Fibroblast of pulmonary artery (primary cell): Measurements from ENCODE around the gene EBNA1BP2.

ENCODE experiments used
- DNase-seq: peaks from one replicate; pipeline ENCODE4 v3.0.0-alpha.2; 2010; ENCODE audit warnings: low read depth
- H3K4me3 ChIP-seq: replicated peaks from 2 replicates; pipeline ENCODE4 v1.5.1; 2011; ENCODE audit warnings: low read depth, mild to moderate bottlenecking, control low read depth, low read length, moderate library complexity
- TF ChIP-seq, protein P1 (sequence below): IDR thresholded peaks from 2 replicates; pipeline ENCODE4 v1.5.1; 2011; ENCODE audit warnings: mild to moderate bottlenecking, control low read depth, low read length, inconsistent platforms; ENCODE audit errors: missing control alignments

The EBNA1BP2 gene

DNA sequence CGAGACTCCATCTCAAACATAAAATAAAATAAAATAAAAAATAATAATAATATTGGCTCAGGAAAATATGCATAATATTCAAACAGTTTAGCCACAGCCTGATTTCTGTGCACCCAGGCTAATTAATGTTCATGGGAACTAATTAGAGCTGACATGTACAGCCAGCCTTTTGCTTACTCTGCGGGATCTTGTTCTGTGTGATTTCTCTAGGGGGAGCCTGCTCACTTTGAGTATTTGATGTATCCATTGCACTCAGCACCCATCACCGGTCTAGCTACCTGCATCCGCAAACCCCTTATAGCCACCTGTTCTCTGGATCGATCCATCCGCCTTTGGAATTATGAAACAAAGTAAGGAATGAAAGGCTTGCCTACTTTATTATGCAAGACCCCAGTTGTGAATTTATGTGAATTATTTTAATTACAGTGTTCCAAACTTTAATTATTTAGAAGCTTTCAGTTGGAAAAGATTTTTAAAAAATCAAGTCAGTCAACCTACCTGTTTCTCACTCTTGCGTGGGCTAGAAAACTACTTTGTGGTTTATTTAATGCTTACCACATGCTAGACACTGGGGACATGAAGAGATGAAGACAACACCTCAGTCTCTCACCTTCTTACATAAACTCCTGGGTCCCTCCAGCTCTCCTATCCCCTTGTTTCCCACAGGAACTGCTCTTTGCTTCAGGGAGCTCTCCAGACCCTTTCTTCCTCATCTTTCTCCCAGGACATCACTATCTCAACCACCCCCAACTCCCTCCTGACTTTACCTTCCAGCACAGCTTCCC, 25.4 kb upstream of the EBNA1BP2 start:
- no peak for DNase-seq
- TF ChIP-seq, protein P1, sequence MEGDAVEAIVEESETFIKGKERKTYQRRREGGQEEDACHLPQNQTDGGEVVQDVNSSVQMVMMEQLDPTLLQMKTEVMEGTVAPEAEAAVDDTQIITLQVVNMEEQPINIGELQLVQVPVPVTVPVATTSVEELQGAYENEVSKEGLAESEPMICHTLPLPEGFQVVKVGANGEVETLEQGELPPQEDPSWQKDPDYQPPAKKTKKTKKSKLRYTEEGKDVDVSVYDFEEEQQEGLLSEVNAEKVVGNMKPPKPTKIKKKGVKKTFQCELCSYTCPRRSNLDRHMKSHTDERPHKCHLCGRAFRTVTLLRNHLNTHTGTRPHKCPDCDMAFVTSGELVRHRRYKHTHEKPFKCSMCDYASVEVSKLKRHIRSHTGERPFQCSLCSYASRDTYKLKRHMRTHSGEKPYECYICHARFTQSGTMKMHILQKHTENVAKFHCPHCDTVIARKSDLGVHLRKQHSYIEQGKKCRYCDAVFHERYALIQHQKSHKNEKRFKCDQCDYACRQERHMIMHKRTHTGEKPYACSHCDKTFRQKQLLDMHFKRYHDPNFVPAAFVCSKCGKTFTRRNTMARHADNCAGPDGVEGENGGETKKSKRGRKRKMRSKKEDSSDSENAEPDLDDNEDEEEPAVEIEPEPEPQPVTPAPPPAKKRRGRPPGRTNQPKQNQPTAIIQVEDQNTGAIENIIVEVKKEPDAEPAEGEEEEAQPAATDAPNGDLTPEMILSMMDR = no peak
- H3K4me3 ChIP-seq = no peak overlapping the region

DNA sequence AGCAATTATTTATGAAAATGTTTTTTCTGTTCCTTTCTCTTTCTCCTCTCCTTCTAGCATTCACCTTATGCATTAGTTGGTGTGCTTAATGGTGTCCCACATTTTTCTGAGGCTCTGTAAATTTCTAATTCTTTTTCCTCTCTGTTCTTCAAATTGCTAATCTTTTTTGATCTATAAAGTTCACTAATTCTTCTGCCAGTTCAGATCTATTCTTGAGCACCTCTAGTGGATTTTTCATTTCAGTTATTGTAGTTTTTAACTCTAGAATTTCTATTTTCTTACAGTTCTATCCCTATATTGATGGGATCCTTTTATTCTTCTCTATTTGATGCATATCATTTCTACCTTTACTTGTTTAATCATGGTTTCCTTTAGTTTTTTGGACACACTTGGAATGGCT, 22.4 kb upstream of the EBNA1BP2 start:
- TF ChIP-seq, protein P1 = no peak
- no peak overlapping the region for H3K4me3 ChIP-seq
- DNase-seq = no peak

DNA sequence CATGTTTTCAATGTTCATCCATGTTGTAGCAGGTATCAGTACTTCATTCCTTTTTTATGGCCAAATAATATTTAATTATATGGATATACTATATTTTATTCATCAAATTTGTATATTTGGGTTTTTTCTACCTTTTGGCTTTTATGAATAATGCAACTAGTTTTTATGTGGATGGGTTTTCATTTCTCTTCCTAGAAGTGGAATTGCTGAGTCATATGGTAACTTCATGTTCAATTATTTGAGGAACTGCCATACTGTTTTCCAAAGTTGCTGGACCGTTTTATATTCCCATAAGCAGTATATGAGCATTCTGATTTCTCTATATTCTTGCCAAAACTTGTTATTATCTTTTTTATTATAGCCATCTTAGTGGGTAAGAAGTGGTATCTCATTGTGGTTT, 16.0 kb upstream of the EBNA1BP2 start:
- TF ChIP-seq, protein P1 = no peak
- H3K4me3 ChIP-seq = no peak overlapping the region
- no peak for DNase-seq

DNA sequence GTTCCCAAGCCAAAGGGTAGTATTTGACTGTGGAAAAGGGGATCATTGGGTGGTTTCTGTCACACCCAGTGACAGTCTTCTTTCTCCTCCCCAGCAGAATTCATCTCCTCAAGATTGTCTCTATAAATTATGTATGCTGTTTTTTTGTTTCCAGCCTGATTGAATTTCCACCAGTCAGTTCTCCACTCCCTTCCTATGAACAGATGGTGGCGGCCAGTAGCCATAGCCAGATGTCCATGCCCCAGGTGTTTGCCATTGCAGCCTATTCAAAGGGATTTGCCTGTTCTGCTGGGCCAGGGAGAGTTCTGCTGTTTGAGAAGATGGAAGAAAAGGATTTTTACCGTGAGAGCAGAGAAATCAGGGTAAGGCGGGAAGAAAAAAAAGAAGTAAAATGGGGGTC, 12.9 kb upstream of the EBNA1BP2 start:
- TF ChIP-seq, protein P1 = no peak
- H3K4me3 ChIP-seq = no peak overlapping the region
- no peak for DNase-seq

DNA sequence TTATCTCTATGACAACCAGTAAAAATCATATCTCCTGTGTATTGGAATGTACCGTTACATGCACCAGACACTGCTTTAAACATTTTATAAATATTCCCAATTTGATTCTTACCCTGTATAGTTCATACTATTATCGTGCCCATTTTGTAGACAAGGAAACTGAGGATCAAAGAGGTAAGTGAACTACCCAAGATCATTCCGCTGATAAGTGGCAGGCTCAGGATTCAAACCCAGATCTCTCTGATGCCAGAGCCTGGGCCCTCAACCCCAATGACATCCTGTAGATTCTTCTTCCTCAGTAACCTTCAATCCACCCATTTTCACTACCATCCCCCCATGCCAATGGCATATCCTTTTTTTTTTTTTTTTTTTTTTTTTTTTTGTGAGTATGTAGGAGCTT, 12.3 kb upstream of the EBNA1BP2 start:
- TF ChIP-seq, protein P1 = no peak
- DNase-seq = no peak
- no peak overlapping the region for H3K4me3 ChIP-seq

DNA sequence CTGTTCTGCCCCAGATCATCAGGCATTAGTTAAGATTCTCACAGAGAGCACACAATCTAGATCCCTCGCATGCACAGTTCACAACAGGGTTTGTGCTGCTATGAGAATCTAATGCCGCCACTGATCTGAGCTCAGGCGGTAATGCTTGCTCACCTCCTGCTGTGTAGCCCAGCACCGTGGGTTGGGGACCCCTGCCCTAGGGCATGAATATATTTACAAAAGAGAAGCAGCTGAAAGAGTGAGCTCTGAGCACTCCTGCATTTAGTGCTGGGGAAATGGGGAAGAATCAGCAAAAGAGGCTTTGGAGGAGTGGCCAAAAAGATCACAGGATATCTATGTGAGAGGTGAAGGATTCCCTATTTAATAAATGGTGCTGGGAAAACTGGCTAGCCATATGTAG, 5.6 kb upstream of the EBNA1BP2 start:
- H3K4me3 ChIP-seq = no peak overlapping the region
- DNase-seq = no peak
- TF ChIP-seq, protein P1 = no peak

DNA sequence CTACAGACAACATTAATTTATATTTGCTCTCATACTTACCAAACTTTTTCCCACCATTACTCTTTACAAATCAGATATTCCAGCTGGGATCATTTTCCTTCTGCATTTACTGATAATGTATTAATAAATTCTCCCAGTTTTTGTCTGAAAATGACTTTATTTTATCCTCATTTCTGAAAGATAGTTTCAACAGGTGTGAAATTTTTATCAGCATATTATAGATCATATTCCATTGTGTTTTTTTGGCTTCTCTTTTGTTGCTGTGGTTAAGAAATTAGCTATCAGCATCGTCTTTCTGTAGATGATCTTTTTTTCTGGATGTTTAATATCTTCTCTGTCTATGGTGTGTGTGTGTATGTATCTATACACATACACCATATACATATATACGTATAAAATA, 2.8 kb upstream of the EBNA1BP2 start:
- no peak overlapping the region for H3K4me3 ChIP-seq
- no peak for DNase-seq
- TF ChIP-seq, protein P1 = no peak
